KG1 (cell line): Measurements from ENCODE around the gene FMNL3.
A peak's percentile ranks its signal among the peaks of the same experiment; 100 is the strongest.

Source experiments
- DNase-seq: peaks from one replicate; lab custom pipeline; 2025; lab: John Stamatoyannopoulos, UW

Gene FMNL3

DNA sequence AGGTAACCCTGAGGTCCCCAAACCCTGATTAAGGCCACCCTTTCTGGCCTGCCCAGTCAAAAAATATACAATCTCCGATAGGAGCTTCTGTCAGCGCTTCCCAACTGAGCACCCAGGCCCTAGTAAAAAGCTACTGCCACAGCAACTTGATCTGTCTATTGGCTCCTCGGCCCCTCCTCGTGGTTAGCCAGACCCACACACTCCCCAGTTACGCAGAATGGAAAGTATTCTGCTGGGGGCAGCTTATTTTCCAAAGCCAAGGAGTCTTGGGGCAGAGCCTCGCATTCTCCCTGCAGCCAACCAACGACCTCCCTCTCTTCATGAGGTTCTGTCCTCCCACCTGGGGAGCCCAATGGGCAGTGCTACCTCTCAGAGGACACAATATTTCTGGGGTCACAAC is 32.1 kb downstream of the FMNL3 start:
- DNase-seq = no peak

GRCh38 chr12:49674318-49674981 is 32.8 kb downstream of the FMNL3 start:
- DNase-seq = no peak

GRCh38 chr12:49673446-49674317 is 33.5 kb downstream of the FMNL3 start:
- no peak for DNase-seq

GRCh38 chr12:49672301-49673217 is 34.6 kb downstream of the FMNL3 start:
- DNase-seq = no peak

- peak; percentile 17 for DNase-seq
Observed at GRCh38 chr12:49671031-49671765, 36.0 kb downstream of the FMNL3 start.

DNA sequence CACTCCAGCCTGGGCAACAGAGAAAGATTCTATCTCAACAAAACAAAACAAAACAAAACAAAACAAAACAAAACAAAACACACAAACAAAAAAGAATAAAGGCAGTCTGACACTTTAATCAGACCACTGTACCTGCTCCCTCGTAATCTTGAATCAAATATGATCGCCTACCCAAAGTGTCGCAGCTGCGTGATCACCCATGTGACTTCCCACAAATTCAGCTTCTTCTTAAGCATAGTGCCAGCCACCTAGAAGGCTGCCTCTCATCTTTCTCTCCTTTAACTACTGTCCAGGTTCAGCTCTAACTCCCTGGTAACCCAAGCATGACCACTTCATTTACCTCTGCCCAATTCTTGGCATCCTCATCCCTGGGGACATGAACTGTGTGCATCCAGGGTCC is 37.4 kb downstream of the FMNL3 start:
- no peak for DNase-seq

GRCh38 chr12:49667325-49668090 is 39.7 kb downstream of the FMNL3 start:
- no peak for DNase-seq

DNA sequence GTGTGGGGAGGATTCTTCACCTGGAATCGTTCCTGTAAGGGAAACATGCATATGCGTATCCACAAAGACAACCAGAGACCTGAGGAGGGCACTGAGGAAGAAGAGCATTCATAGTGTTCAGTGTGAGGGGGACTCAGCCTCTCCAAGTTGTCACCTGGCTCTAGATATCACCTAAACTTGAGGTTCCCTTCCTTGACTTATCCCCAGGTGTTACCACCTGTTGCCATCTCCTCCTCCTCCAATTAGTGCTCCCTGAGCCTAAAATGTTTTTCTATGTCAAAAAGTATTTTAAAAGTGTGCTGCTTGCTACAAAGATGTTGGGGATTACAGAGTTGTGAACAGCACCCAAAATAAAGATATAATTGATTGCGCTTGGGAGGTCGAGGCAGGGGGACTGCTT is 41.0 kb downstream of the FMNL3 start:
- DNase-seq = no peak

GRCh38 chr12:49665384-49665783 is 41.8 kb downstream of the FMNL3 start:
- DNase-seq = no peak

DNA sequence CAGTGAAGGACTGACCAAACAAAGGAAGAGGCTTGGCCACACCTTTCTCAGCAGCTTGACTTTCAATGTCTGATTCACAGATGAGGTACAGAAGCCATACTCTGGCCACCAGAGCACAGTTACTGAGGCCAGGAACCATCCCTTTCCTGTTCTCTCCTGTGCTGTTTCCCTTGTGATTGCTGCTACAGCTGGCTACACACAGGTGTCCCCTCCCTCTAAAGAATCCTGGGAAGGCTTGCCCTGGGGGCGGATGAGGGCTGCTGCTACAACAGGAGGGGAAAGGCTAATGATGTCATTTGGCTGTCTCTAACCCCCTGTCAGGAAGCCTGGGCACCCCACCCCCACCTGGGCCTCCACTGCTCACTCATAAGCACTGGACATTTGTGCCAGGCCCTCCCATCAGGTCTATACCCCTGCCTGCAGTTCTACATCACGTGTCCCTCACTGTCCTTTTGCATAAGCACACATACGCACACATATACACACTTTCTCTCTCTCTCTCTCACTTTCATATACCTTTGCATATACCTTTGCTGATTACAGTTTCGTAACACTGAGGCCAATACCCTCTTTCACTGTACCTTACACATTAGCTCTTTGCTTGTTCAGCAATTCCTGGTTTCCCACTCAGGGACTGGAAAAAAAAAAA is 42.5 kb downstream of the FMNL3 start:
- DNase-seq = no peak

- DNase-seq = no peak
Observed at GRCh38 chr12:49664167-49664566, 43.0 kb downstream of the FMNL3 start.

- DNase-seq = peak; percentile 83
Observed at GRCh38 chr12:49662998-49663843, 44.0 kb downstream of the FMNL3 start.

- DNase-seq = no peak
Observed at GRCh38 chr12:49661746-49662145, 45.5 kb downstream of the FMNL3 start.

DNA sequence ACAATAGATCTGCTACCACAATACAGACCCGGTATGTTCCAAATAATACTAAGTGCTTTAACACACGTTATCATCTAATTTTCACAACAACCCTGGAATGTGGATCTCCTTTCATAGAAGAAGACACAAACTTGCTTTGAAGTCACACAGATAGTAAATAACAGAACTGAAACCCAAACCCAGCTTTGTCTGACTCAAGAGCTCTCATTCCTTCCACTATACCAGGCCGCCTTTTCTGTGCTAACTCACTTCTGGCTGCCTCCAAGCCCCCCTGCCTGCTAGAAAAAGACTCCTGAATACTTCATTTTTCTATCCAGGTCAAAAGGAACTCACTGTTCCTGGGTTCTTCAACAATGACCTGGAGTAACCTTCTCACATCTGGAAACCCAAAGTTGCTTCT is 46.0 kb downstream of the FMNL3 start:
- no peak for DNase-seq

- no peak for DNase-seq
Observed at GRCh38 chr12:49659753-49660152, 47.5 kb downstream of the FMNL3 start.

GRCh38 chr12:49658276-49658675 is 48.9 kb downstream of the FMNL3 start:
- no peak for DNase-seq

DNA sequence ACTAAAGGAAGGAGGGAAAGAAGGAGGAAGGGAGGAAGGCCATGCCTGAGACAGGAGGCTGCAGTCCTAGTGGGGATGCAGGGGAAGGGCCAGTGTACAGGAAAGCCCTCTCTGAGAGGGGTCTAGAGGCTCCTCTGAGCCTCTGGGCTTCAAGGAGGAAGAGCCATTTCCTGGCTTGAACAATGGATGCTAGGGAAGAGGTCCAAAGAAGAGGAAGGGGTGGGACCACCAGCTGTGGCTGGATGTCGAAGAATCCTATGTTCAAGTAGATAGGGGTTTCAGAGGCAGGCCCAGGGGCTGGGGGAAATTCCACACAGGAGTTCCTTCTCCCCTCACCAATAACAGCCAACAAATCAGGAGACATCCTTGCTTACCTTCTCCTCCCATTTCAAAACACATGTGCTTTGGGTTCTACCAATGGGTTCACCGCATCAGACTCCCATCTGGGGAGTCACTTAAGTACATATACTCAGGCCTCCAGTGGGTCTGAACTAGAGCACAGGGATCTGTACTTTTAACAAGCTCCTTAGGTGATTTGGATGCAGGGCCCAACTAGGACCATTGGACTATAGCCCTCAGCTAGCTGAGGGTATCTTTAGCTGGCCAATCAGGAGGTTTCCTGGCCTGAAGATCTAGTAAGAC is 51.5 kb downstream of the FMNL3 start:
- DNase-seq = no peak

GRCh38 chr12:49654715-49655114 is 52.5 kb downstream of the FMNL3 start:
- no peak for DNase-seq

- DNase-seq = no peak
Observed at GRCh38 chr12:49652921-49653520, 54.2 kb downstream of the FMNL3 start.
